AG09319 (cell line): ENCODE results near the gene HLA-DRB1.
"Not testable (repeated sequence)": the region's sequence is repeated elsewhere in the genome, so short reads cannot be mapped to it uniquely, and the experiment has no call there.

Source experiments
- DNase-seq: peaks from one replicate; pipeline ENCODE4 v3.0.0-alpha.2; 2010; ENCODE audit warnings: low read depth; ENCODE audit errors: extremely low read depth
- CTCF ChIP-seq: IDR thresholded peaks from 2 replicates; pipeline ENCODE4 v1.5.1; 2011; ENCODE audit warnings: low read depth, mild to moderate bottlenecking, inconsistent platforms, low read length, moderate library complexity

HLA-DRB1 gene

GRCh38 chr6:32558426-32559057, 31.1 kb downstream of the HLA-DRB1 start:
- no peak for DNase-seq
- TF ChIP-seq CTCF, result no peak

GRCh38 chr6:32554116-32554965, 35.3 kb downstream of the HLA-DRB1 start:
- no peak for TF ChIP-seq CTCF
- no peak for DNase-seq

GRCh38 chr6:32553037-32553742, 36.5 kb downstream of the HLA-DRB1 start:
- no peak for TF ChIP-seq CTCF

GRCh38 chr6:32551410-32551809, 38.2 kb downstream of the HLA-DRB1 start:
- TF ChIP-seq CTCF, result no peak
- no peak for DNase-seq

More at GRCh38 chr6:32553037-32553742, 36.5 kb downstream of the HLA-DRB1 start:
- no peak for DNase-seq

- TF ChIP-seq CTCF, result no peak
- no peak for DNase-seq
These were observed 49.8 kb downstream of the HLA-DRB1 start for GRCh38 chr6:32539839-32540238.

GRCh38 chr6:32530431-32530793, 59.2 kb downstream of the HLA-DRB1 start:
- DNase-seq, result not testable (repeated sequence)

GRCh38 chr6:32529697-32530430, 59.8 kb downstream of the HLA-DRB1 start, which contains the start of gene HLA-DRB5:
HLA-DRB5 (minus strand) TSS chr6:32530287; CDS start chr6:32530224, 63 bp downstream.
- no peak for DNase-seq

More at GRCh38 chr6:32529697-32530430, 59.8 kb downstream of the HLA-DRB1 start, which contains the start of gene HLA-DRB5:
- no peak for TF ChIP-seq CTCF
